Measurements from ENCODE around the gene S100A6. TPM values are rescaled to one million over a fixed set of nuclear protein-coding genes. Genes with fewer than 3 reads are reported as not detected.

S100A6 gene
- total and polyA plus RNA-seq, 4 donors = 5.7 to 124 (median 28.7) TPM

GRCh38 chr1:153488731-153489130 lies 47.1 kb downstream of the S100A6 start:
- Histone ChIP-seq H3K4me3 (ENCODE audit: low read depth in 1 of 3, low read length in 3 of 3) (no peak overlapping the region), H3K27ac (ENCODE audit: low read depth in 1 of 2, low read length in 2 of 2) (no peak overlapping the region)
- no peak for TF ChIP-seq HNF4G (IDR thresholded peaks at IDR 0.05)
- TF ChIP-seq GABPA (IDR thresholded peaks at IDR 0.05 in 1 of 2, conservative IDR thresholded peaks at IDR 0.05 in 1 of 2) = no peak
- TF ChIP-seq, protein P1, sequence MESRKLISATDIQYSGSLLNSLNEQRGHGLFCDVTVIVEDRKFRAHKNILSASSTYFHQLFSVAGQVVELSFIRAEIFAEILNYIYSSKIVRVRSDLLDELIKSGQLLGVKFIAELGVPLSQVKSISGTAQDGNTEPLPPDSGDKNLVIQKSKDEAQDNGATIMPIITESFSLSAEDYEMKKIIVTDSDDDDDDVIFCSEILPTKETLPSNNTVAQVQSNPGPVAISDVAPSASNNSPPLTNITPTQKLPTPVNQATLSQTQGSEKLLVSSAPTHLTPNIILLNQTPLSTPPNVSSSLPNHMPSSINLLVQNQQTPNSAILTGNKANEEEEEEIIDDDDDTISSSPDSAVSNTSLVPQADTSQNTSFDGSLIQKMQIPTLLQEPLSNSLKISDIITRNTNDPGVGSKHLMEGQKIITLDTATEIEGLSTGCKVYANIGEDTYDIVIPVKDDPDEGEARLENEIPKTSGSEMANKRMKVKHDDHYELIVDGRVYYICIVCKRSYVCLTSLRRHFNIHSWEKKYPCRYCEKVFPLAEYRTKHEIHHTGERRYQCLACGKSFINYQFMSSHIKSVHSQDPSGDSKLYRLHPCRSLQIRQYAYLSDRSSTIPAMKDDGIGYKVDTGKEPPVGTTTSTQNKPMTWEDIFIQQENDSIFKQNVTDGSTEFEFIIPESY (IDR thresholded peaks at IDR 0.05) = no peak
- TF ChIP-seq EGR1 (IDR thresholded peaks at IDR 0.05; ENCODE audit: low read depth in 2 of 2) = no peak
- no peak for TF ChIP-seq RXRA (IDR thresholded peaks at IDR 0.05)
- TF ChIP-seq JUND (IDR thresholded peaks at IDR 0.05) = no peak
- no peak for TF ChIP-seq YY1 (IDR thresholded peaks at IDR 0.05)
- no peak for TF ChIP-seq HNF4A (conservative IDR thresholded peaks at IDR 0.05)
- no peak for TF ChIP-seq ATF3 (IDR thresholded peaks at IDR 0.05)
- TF ChIP-seq, protein P2, sequence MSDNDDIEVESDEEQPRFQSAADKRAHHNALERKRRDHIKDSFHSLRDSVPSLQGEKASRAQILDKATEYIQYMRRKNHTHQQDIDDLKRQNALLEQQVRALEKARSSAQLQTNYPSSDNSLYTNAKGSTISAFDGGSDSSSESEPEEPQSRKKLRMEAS (IDR thresholded peaks at IDR 0.05) = no peak

DNA sequence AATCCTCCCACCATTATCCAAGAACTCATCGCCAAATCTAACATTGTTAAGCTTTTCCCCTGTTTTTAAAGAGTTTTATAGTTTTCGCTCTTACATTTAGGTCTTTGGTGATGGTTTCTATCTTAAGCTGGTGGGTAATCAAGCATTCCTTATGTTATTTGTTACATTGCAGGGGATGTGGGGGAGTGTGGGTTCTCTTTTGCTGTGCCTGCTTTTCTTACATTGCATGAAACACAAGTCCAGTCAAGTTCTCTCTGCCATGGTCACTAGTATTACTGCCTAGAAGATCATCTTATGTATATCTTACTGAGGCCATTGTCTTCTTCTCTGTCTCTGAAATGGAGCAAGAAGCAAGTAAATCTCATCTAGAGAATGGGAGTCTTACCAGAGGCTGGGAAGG lies 48.1 kb downstream of the S100A6 start:
- DNase-seq (ENCODE audit: low spot score) = no peak
- TF ChIP-seq ATF3 (IDR thresholded peaks at IDR 0.05) (no peak), EGR1 (IDR thresholded peaks at IDR 0.05; ENCODE audit: low read depth in 2 of 2) (no peak), YY1 (IDR thresholded peaks at IDR 0.05) (no peak), RAD21 (IDR thresholded peaks at IDR 0.05) (no peak), TAF1 (conservative IDR thresholded peaks at IDR 0.05) (no peak), JUND (IDR thresholded peaks at IDR 0.05) (no peak)
- TF ChIP-seq, protein P3, sequence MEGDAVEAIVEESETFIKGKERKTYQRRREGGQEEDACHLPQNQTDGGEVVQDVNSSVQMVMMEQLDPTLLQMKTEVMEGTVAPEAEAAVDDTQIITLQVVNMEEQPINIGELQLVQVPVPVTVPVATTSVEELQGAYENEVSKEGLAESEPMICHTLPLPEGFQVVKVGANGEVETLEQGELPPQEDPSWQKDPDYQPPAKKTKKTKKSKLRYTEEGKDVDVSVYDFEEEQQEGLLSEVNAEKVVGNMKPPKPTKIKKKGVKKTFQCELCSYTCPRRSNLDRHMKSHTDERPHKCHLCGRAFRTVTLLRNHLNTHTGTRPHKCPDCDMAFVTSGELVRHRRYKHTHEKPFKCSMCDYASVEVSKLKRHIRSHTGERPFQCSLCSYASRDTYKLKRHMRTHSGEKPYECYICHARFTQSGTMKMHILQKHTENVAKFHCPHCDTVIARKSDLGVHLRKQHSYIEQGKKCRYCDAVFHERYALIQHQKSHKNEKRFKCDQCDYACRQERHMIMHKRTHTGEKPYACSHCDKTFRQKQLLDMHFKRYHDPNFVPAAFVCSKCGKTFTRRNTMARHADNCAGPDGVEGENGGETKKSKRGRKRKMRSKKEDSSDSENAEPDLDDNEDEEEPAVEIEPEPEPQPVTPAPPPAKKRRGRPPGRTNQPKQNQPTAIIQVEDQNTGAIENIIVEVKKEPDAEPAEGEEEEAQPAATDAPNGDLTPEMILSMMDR (IDR thresholded peaks at IDR 0.05; ENCODE audit: low read depth, low read length, missing input control) = no peak
- WGBS = 94% methylated on average over 2 of the region's 2 CpGs

More at GRCh38 chr1:153488731-153489130, 47.1 kb downstream of the S100A6 start:
- Histone ChIP-seq H3K9ac (ENCODE audit: low read depth in 1 of 2, low read length in 2 of 2) (no peak overlapping the region), H3K36me3 (ENCODE audit: control insufficient read depth in 4 of 4, insufficient read depth in 3 of 4, low read depth in 1 of 4, low read length in 3 of 4) (no peaks in the 10 kb centered on the region), H3K9me3 (ENCODE audit: control insufficient read depth in 4 of 4, low read length in 3 of 4) (no peaks in the 10 kb centered on the region), H3K27me3 (ENCODE audit: control insufficient read depth in 4 of 4, insufficient read depth in 4 of 4, low read length in 3 of 4) (no peaks in the 10 kb centered on the region), H3K4me1 (ENCODE audit: control insufficient read depth in 4 of 4, insufficient read depth in 4 of 4, low read length in 3 of 4) (no peaks in the 10 kb centered on the region)
- no peak for DNase-seq (ENCODE audit: low spot score)
- WGBS = 42% methylated on average over 4 of the region's 4 CpGs

DNA sequence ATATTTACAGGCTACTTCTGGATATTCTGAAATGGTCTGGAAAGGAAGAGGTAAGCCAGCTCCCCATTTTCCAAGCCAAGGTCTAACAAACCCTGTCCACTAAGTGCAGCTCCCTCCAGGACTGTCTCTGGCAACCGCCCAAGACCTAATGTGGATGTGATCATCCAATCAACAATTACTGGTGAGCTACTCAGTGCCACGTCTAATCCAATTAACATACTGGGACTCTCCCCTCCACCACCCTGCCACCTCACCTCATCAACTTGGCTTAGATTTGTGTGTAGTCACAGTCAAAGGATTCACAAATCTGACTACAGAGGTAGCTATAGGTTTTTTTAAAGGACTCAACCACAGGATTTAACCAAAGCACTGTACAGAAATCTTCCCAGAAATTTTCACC lies 49.9 kb downstream of the S100A6 start:
- no peak overlapping the region for H3K27ac ChIP-seq (ENCODE audit: low read depth in 1 of 2, low read length in 2 of 2)
- 70% methylated on average over 2 of the region's 2 CpGs for WGBS
- H3K36me3 ChIP-seq (ENCODE audit: control insufficient read depth in 4 of 4, insufficient read depth in 3 of 4, low read depth in 1 of 4, low read length in 3 of 4) = no peaks in the 10 kb centered on the region
- no peaks in the 10 kb centered on the region for H3K4me1 ChIP-seq (ENCODE audit: control insufficient read depth in 4 of 4, insufficient read depth in 4 of 4, low read length in 3 of 4)
- no peak for DNase-seq (ENCODE audit: low spot score)
- H3K4me3 ChIP-seq (ENCODE audit: low read depth in 1 of 3, low read length in 3 of 3) = no peak overlapping the region
- no peaks in the 10 kb centered on the region for H3K27me3 ChIP-seq (ENCODE audit: control insufficient read depth in 4 of 4, insufficient read depth in 4 of 4, low read length in 3 of 4)
- no peak overlapping the region for H3K9ac ChIP-seq (ENCODE audit: low read depth in 1 of 2, low read length in 2 of 2)
- no peaks in the 10 kb centered on the region for H3K9me3 ChIP-seq (ENCODE audit: control insufficient read depth in 4 of 4, low read length in 3 of 4)
- TF ChIP-seq HNF4A (conservative IDR thresholded peaks at IDR 0.05) (no peak), ATF3 (IDR thresholded peaks at IDR 0.05) (no peak), TAF1 (conservative IDR thresholded peaks at IDR 0.05) (no peak), YY1 (IDR thresholded peaks at IDR 0.05) (no peak), GABPA (IDR thresholded peaks at IDR 0.05 in 1 of 2, conservative IDR thresholded peaks at IDR 0.05 in 1 of 2) (no peak), NR2F2 (IDR thresholded peaks at IDR 0.05) (no peak), RAD21 (IDR thresholded peaks at IDR 0.05) (no peak)
- TF ChIP-seq, protein P2 (IDR thresholded peaks at IDR 0.05) = no peak
- TF ChIP-seq, protein P3 (IDR thresholded peaks at IDR 0.05; ENCODE audit: low read depth, low read length, missing input control) = no peak

More for the DNA sequence above, 48.1 kb downstream of the S100A6 start:
- no peaks in the 10 kb centered on the region for H3K9me3 ChIP-seq (ENCODE audit: control insufficient read depth in 4 of 4, low read length in 3 of 4)
- H3K4me1 ChIP-seq (ENCODE audit: control insufficient read depth in 4 of 4, insufficient read depth in 4 of 4, low read length in 3 of 4) = no peaks in the 10 kb centered on the region
- no peak overlapping the region for H3K27ac ChIP-seq (ENCODE audit: low read depth in 1 of 2, low read length in 2 of 2)
- H3K36me3 ChIP-seq (ENCODE audit: control insufficient read depth in 4 of 4, insufficient read depth in 3 of 4, low read depth in 1 of 4, low read length in 3 of 4) = no peaks in the 10 kb centered on the region
- no peaks in the 10 kb centered on the region for H3K27me3 ChIP-seq (ENCODE audit: control insufficient read depth in 4 of 4, insufficient read depth in 4 of 4, low read length in 3 of 4)
- H3K9ac ChIP-seq (ENCODE audit: low read depth in 1 of 2, low read length in 2 of 2) = no peak overlapping the region
- no peak overlapping the region for H3K4me3 ChIP-seq (ENCODE audit: low read depth in 1 of 3, low read length in 3 of 3)

Measured in liver (tissue), 9 donors.